Liver (tissue), 9 donors: ENCODE data around the gene MED23. TPM values are rescaled to one million over a fixed set of nuclear protein-coding genes. Genes with fewer than 3 reads are reported as not detected.

Source experiments
- DNase-seq: peaks from one replicate; pipeline ENCODE4 v3.0.0-alpha.2; 2017; ENCODE audit warnings: low spot score
- H3K27ac ChIP-seq, 2 donors: one replicate each; pipeline ENCODE4 v1.7.0; 2013; ENCODE audit warnings: inconsistent platforms in 2 of 2, low read length in 2 of 2, control low read depth in 1 of 2, low read depth in 1 of 2, mild to moderate bottlenecking in 1 of 2
- H3K27me3 ChIP-seq, 4 donors: one replicate each; pipeline versions ENCODE4 v1.6.1 to v1.7.0; 2013; ENCODE audit warnings: low read length in 3 of 4, inconsistent platforms in 1 of 4, mild to moderate bottlenecking in 1 of 4, moderate library complexity in 1 of 4; ENCODE audit not compliant: control insufficient read depth in 4 of 4, insufficient read depth in 4 of 4
- H3K36me3 ChIP-seq, 4 donors: one replicate each; pipeline versions ENCODE4 v1.6.1 to v1.7.0; 2013; ENCODE audit warnings: low read length in 3 of 4, mild to moderate bottlenecking in 3 of 4, low read depth in 1 of 4, moderate library complexity in 1 of 4; ENCODE audit not compliant: control insufficient read depth in 4 of 4, insufficient read depth in 3 of 4
- H3K4me1 ChIP-seq, 4 donors: one replicate each; pipeline versions ENCODE4 v1.6.1 to v1.7.0; 2013; ENCODE audit warnings: low read length in 3 of 4, mild to moderate bottlenecking in 3 of 4, moderate library complexity in 1 of 4; ENCODE audit not compliant: control insufficient read depth in 4 of 4, insufficient read depth in 4 of 4
- H3K4me3 ChIP-seq, 3 donors: one replicate each; pipeline versions ENCODE4 v1.6.1 to v1.7.0; 2013; ENCODE audit warnings: low read length in 3 of 3, control low read depth in 1 of 3, low read depth in 1 of 3, mild to moderate bottlenecking in 1 of 3
- H3K9ac ChIP-seq, 2 donors: one replicate each; pipeline ENCODE4 v1.7.0; 2013; ENCODE audit warnings: low read length in 2 of 2, mild to moderate bottlenecking in 2 of 2, moderate library complexity in 2 of 2, control low read depth in 1 of 2, low read depth in 1 of 2
- H3K9me3 ChIP-seq, 4 donors: one replicate each; pipeline versions ENCODE4 v1.6.1 to v1.7.0; 2013; ENCODE audit warnings: low read length in 3 of 4; ENCODE audit not compliant: control insufficient read depth in 4 of 4
- CTCF ChIP-seq: fragments of 150-350 bp; IDR thresholded peaks from 2 replicates; pipeline ENCODE4 v1.5.1; 2017; ENCODE audit warnings: improper control_type of control experiment, low read depth, low read length; ENCODE audit not compliant: missing input control
- EGR1 ChIP-seq, 2 donors: IDR thresholded peaks; 2 replicates each; pipeline ENCODE4 v1.6.1; 2016 to 2018; ENCODE audit warnings: antibody characterized with exemption in 2 of 2, low read depth in 2 of 2
- FOXA1 ChIP-seq: IDR thresholded peaks from 2 replicates; pipeline ENCODE4 v1.6.1; 2016; ENCODE audit warnings: antibody characterized with exemption
- FOXA2 ChIP-seq: IDR thresholded peaks from 2 replicates; pipeline ENCODE4 v1.6.1; 2016; ENCODE audit warnings: antibody characterized with exemption
- GABPA ChIP-seq, 2 donors: IDR thresholded peaks in 1 of 2; conservative IDR thresholded peaks in 1 of 2; 2 replicates each; pipeline ENCODE4 v1.6.1; 2016; ENCODE audit warnings: antibody characterized with exemption in 2 of 2, mild to moderate bottlenecking in 1 of 2, moderate library complexity in 1 of 2
- HNF4A ChIP-seq, 2 donors: conservative IDR thresholded peaks; 2 replicates each; pipeline ENCODE4 v1.6.1; 2016; ENCODE audit warnings: antibody characterized with exemption in 2 of 2, mild to moderate bottlenecking in 2 of 2
- HNF4G ChIP-seq: IDR thresholded peaks from 2 replicates; pipeline ENCODE4 v1.6.1; 2016; ENCODE audit warnings: antibody characterized with exemption
- JUND ChIP-seq, 2 donors: IDR thresholded peaks; 2 replicates each; pipeline ENCODE4 v1.6.1; 2016; ENCODE audit warnings: antibody characterized with exemption in 2 of 2
- MAX ChIP-seq: IDR thresholded peaks from 2 replicates; pipeline ENCODE4 v1.6.1; 2016; ENCODE audit warnings: antibody characterized with exemption
- NR2F2 ChIP-seq: IDR thresholded peaks from 2 replicates; pipeline ENCODE4 v1.6.1; 2016; ENCODE audit warnings: antibody characterized with exemption
- RAD21 ChIP-seq, 2 donors: IDR thresholded peaks; 2 replicates each; pipeline ENCODE4 v1.6.1; 2016; ENCODE audit warnings: antibody characterized with exemption in 2 of 2, mild to moderate bottlenecking in 2 of 2
- RXRA ChIP-seq, 2 donors: IDR thresholded peaks; 2 replicates each; pipeline ENCODE4 v1.6.1; 2017 to 2018; ENCODE audit warnings: antibody characterized with exemption in 2 of 2, mild to moderate bottlenecking in 1 of 2
- SP1 ChIP-seq: IDR thresholded peaks from 2 replicates; pipeline ENCODE4 v1.6.1; 2018; ENCODE audit warnings: antibody characterized with exemption, mild to moderate bottlenecking
- TAF1 ChIP-seq: conservative IDR thresholded peaks from 2 replicates; pipeline ENCODE4 v1.6.1; 2016; ENCODE audit warnings: antibody characterized with exemption, mild to moderate bottlenecking
- YY1 ChIP-seq: IDR thresholded peaks from 2 replicates; pipeline ENCODE4 v1.6.1; 2016; ENCODE audit warnings: antibody characterized with exemption, mild to moderate bottlenecking
- WGBS: extraction: QIAGEN DNeasy Blood & Tissue Kit; methylation state at CpG from one replicate; pipeline ENCODE4 v1.1.7; 2013; 5-methylcytosine and 5-hydroxymethylcytosine counted together
- polyA plus RNA-seq, 2 donors: library from polyadenylated mRNA; stranded (reverse) in 1 of 2; unstranded in 1 of 2; fragments of 200-250 nt in 1 of 2; fragments of >200 nt in 1 of 2; fragmentation: Nextera tagmentation in 1 of 2; extraction: Ambion mirVana in 1 of 2; gene quantifications; one replicate each; pipeline versions ENCODE4 v1.2.1 to v1.2.3, GENCODE V29; 2013 to 2015
- total RNA-seq, 2 donors: library from RNA; depleted of rRNA; stranded (reverse); fragments of >200 nt; gene quantifications; one replicate each; pipeline ENCODE4 v1.2.3, GENCODE V29; 2014
- TF ChIP-seq, protein P1 (sequence below): IDR thresholded peaks from 2 replicates; pipeline ENCODE4 v1.6.1; 2016; ENCODE audit warnings: antibody characterized with exemption
- TF ChIP-seq, protein P2 (sequence below): IDR thresholded peaks from 2 replicates; pipeline ENCODE4 v1.6.1; 2016; ENCODE audit warnings: antibody characterized with exemption
- TF ChIP-seq, protein P3 (sequence below): IDR thresholded peaks from 2 replicates; pipeline ENCODE4 v1.6.1; 2016; ENCODE audit warnings: antibody characterized with exemption, mild to moderate bottlenecking
- donor health status: healthy.
- donor health status: healthy.
- donor health status: healthy.
- donor health status: healthy.
- donor health status: healthy.

Gene MED23
- total and polyA plus RNA-seq, 4 donors, result 3.9 to 17.3 (median 13.4) TPM

DNA sequence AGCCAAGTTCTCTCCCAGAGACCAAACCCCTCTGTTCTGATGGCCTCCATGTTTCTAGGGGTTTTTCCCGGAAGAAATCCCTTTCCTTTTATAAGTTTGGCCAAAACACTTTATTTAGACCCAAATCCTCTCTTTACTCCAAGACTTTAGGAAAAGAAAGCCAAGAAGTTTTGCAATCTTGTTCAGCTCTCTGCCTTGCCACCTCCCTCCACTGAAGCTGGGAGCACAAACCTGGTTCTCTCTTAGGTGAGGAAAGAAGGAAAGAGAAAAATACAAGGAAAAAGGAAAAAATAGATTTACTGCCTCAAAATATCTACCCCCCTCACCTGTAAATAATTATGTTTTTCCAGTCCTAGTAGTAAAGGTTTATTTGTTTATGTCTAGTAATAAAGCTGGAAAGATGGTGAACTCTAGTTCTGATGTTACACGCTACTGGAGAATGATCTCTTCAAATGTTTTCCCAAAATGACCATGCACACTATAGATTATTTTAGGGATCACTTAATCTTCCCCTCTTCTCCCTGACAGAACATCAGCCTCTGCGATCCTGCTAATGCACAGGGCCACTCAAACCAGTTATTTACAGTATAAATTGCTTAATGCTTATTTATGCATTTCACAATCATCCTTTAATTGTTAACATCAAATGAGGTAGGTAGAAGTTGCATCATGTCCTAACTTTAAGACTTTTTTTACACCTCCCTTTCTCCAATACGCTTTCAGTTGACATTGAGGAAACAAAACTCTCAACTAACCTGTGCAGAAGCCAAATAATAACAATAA, 65.9 kb downstream of the MED23 start (continued):
- TF ChIP-seq, protein P1, sequence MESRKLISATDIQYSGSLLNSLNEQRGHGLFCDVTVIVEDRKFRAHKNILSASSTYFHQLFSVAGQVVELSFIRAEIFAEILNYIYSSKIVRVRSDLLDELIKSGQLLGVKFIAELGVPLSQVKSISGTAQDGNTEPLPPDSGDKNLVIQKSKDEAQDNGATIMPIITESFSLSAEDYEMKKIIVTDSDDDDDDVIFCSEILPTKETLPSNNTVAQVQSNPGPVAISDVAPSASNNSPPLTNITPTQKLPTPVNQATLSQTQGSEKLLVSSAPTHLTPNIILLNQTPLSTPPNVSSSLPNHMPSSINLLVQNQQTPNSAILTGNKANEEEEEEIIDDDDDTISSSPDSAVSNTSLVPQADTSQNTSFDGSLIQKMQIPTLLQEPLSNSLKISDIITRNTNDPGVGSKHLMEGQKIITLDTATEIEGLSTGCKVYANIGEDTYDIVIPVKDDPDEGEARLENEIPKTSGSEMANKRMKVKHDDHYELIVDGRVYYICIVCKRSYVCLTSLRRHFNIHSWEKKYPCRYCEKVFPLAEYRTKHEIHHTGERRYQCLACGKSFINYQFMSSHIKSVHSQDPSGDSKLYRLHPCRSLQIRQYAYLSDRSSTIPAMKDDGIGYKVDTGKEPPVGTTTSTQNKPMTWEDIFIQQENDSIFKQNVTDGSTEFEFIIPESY, result peak; percentile 41
- TF ChIP-seq TAF1, result no peak

DNA sequence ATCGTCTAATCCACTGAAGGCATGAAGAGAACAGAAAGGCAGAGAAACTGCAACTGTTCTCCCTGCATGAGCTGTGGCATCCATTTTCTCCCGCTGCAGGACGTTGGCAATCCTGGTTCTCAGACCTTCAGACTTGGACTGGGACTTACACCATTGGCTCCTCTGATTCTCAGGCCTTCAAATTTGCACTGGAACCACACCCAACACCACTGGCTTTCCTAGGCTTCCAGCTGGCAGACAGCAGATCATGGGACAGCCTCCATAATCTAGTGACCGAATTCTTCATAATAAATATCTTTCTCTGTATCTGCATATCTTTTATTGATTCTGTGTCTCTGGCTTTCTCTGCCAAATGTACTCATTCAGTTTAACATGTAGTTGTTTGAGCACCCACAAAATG, 69.1 kb downstream of the MED23 start:
- Histone ChIP-seq H3K4me3 (no peak overlapping the region), H3K27ac (no peak overlapping the region), H3K27me3 (no peaks in the 10 kb centered on the region), H3K4me1 (peaks cover 2 to 25% (median 7%) of the 10 kb centered on the region in 4 donors), H3K9me3 (no peaks in the 10 kb centered on the region), H3K9ac (no peak overlapping the region), H3K36me3 (no peaks in the 10 kb centered on the region)
- peak; percentile 14 for TF ChIP-seq YY1
- TF ChIP-seq EGR1 (IDR thresholded peaks at IDR 0.05; ENCODE audit: low read depth in 2 of 2), result no peak
- TF ChIP-seq TAF1, result no peak
- 83% methylated on average over 4 of the region's 4 CpGs for WGBS
- no peak for DNase-seq

GRCh38 chr6:131555992-131556391, 72.0 kb downstream of the MED23 start:
- TF ChIP-seq NR2F2, result no peak
- TF ChIP-seq TAF1, result peak; percentile 55
- TF ChIP-seq FOXA2, result peak; percentile 89
- TF ChIP-seq, protein P1, result peak; percentile 81
- TF ChIP-seq SP1, result peak; percentile 93
- peak; percentile 91 for TF ChIP-seq YY1
- TF ChIP-seq, protein P2, sequence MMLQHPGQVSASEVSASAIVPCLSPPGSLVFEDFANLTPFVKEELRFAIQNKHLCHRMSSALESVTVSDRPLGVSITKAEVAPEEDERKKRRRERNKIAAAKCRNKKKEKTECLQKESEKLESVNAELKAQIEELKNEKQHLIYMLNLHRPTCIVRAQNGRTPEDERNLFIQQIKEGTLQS, result peak; percentile 37
- TF ChIP-seq HNF4A (conservative IDR thresholded peaks at IDR 0.05), result peak; percentile 84 to 97
- TF ChIP-seq GABPA (IDR thresholded peaks at IDR 0.05 in 1 of 2, conservative IDR thresholded peaks at IDR 0.05 in 1 of 2), result no peak
- peak; percentile 46 to 51 for TF ChIP-seq RAD21 (IDR thresholded peaks at IDR 0.05)
- TF ChIP-seq RXRA (IDR thresholded peaks at IDR 0.05), result peak; percentile 69 to 85
- TF ChIP-seq HNF4G, result peak; percentile 83
- TF ChIP-seq, protein P3, sequence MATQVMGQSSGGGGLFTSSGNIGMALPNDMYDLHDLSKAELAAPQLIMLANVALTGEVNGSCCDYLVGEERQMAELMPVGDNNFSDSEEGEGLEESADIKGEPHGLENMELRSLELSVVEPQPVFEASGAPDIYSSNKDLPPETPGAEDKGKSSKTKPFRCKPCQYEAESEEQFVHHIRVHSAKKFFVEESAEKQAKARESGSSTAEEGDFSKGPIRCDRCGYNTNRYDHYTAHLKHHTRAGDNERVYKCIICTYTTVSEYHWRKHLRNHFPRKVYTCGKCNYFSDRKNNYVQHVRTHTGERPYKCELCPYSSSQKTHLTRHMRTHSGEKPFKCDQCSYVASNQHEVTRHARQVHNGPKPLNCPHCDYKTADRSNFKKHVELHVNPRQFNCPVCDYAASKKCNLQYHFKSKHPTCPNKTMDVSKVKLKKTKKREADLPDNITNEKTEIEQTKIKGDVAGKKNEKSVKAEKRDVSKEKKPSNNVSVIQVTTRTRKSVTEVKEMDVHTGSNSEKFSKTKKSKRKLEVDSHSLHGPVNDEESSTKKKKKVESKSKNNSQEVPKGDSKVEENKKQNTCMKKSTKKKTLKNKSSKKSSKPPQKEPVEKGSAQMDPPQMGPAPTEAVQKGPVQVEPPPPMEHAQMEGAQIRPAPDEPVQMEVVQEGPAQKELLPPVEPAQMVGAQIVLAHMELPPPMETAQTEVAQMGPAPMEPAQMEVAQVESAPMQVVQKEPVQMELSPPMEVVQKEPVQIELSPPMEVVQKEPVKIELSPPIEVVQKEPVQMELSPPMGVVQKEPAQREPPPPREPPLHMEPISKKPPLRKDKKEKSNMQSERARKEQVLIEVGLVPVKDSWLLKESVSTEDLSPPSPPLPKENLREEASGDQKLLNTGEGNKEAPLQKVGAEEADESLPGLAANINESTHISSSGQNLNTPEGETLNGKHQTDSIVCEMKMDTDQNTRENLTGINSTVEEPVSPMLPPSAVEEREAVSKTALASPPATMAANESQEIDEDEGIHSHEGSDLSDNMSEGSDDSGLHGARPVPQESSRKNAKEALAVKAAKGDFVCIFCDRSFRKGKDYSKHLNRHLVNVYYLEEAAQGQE, result peak; percentile 90
- no peak for TF ChIP-seq CTCF
- peak; percentile 66 for TF ChIP-seq MAX
- peak; percentile 62 to 67 for TF ChIP-seq JUND (IDR thresholded peaks at IDR 0.05)
- TF ChIP-seq EGR1 (IDR thresholded peaks at IDR 0.05; ENCODE audit: low read depth in 2 of 2), result peak in 1 of 2 donors; percentile 29
- peak; percentile 92 for TF ChIP-seq FOXA1
- DNase-seq, result no peak
- no peak overlapping the region for H3K4me3 ChIP-seq
- peak overlapping the region; percentile 56 to 64 for H3K27ac ChIP-seq
- H3K36me3 ChIP-seq, result no peaks in the 10 kb centered on the region
- no peaks in the 10 kb centered on the region for H3K9me3 ChIP-seq
- H3K4me1 ChIP-seq, result peaks cover 5 to 26% (median 14%) of the 10 kb centered on the region in 4 donors
- peak overlapping the region in 1 of 2 donors; percentile 16 for H3K9ac ChIP-seq
- no peaks in the 10 kb centered on the region for H3K27me3 ChIP-seq
